ENCODE data around the gene FAM83C.

Gene FAM83C

GRCh38 chr20:35311409-35311808 is 19.2 kb upstream of the FAM83C start:
- H3K27ac ChIP-seq = no peak overlapping the region

GRCh38 chr20:35307666-35308653 is 15.7 kb upstream of the FAM83C start:
- no peak overlapping the region for H2AFZ ChIP-seq (ENCODE audit: low read depth)
- H3K4me2 ChIP-seq = no peak overlapping the region
- H3K27me3 ChIP-seq (ENCODE audit: insufficient read depth, low read depth) = no peaks in the 10 kb centered on the region
- no peaks in the 10 kb centered on the region for H4K20me1 ChIP-seq (ENCODE audit: insufficient read depth)
- no peak overlapping the region for H3K4me3 ChIP-seq (IDR thresholded peaks at IDR 0.05; ENCODE audit: insufficient read depth, low read depth, low read length)
- H3K36me3 ChIP-seq (ENCODE audit: insufficient read depth) = no peaks in the 10 kb centered on the region
- no peaks in the 10 kb centered on the region for H3K79me2 ChIP-seq (ENCODE audit: insufficient read depth, low read depth)
- H3K4me1 ChIP-seq (ENCODE audit: low read depth, poor library complexity, severe bottlenecking) = peaks cover 26% of the 10 kb centered on the region
- no peak for TF ChIP-seq CTCF (conservative IDR thresholded peaks at IDR 0.05; ENCODE audit: low read depth, low read length)
- H3K27ac ChIP-seq = no peak overlapping the region
- no peak overlapping the region for H3K9ac ChIP-seq

More at GRCh38 chr20:35311409-35311808, 19.2 kb upstream of the FAM83C start:
- Histone ChIP-seq H3K4me1 (ENCODE audit: low read depth, poor library complexity, severe bottlenecking) (peaks cover 24% of the 10 kb centered on the region), H3K27me3 (ENCODE audit: insufficient read depth, low read depth) (no peaks in the 10 kb centered on the region), H2AFZ (ENCODE audit: low read depth) (no peak overlapping the region), H3K79me2 (ENCODE audit: insufficient read depth, low read depth) (no peaks in the 10 kb centered on the region), H3K4me2 (no peak overlapping the region), H4K20me1 (ENCODE audit: insufficient read depth) (no peaks in the 10 kb centered on the region), H3K36me3 (ENCODE audit: insufficient read depth) (no peaks in the 10 kb centered on the region), H3K4me3 (IDR thresholded peaks at IDR 0.05; ENCODE audit: insufficient read depth, low read depth, low read length) (no peak overlapping the region), H3K9ac (no peak overlapping the region)
- no peak for TF ChIP-seq CTCF (conservative IDR thresholded peaks at IDR 0.05; ENCODE audit: low read depth, low read length)

- Histone ChIP-seq H3K27ac (no peak overlapping the region), H3K9ac (no peak overlapping the region), H3K4me1 (ENCODE audit: low read depth, poor library complexity, severe bottlenecking) (peaks cover 18% of the 10 kb centered on the region)
These were observed 14.8 kb upstream of the FAM83C start for GRCh38 chr20:35306931-35307517.

More at GRCh38 chr20:35306931-35307517, 14.8 kb upstream of the FAM83C start:
- TF ChIP-seq CTCF (conservative IDR thresholded peaks at IDR 0.05; ENCODE audit: low read depth, low read length) = peak; percentile 86
- no peak overlapping the region for H2AFZ ChIP-seq (ENCODE audit: low read depth)
- H3K4me2 ChIP-seq = no peak overlapping the region
- no peak overlapping the region for H3K4me3 ChIP-seq (IDR thresholded peaks at IDR 0.05; ENCODE audit: insufficient read depth, low read depth, low read length)
- no peaks in the 10 kb centered on the region for H3K27me3 ChIP-seq (ENCODE audit: insufficient read depth, low read depth)
- no peaks in the 10 kb centered on the region for H3K79me2 ChIP-seq (ENCODE audit: insufficient read depth, low read depth)
- H3K36me3 ChIP-seq (ENCODE audit: insufficient read depth) = no peaks in the 10 kb centered on the region
- no peaks in the 10 kb centered on the region for H4K20me1 ChIP-seq (ENCODE audit: insufficient read depth)

Data from KMS-11 (cell line).